GM23248 (cell line): ENCODE measurements around the gene FAM222B.

Source experiments
- EZH2 ChIP-seq: fragments of 200-600 bp; sonication (generic); IDR thresholded peaks from 2 replicates; pipeline ENCODE4 v1.6.1; 2018; ENCODE audit warnings: antibody characterized with exemption, mild to moderate bottlenecking; ENCODE audit not compliant: insufficient read depth, poor library complexity, severe bottlenecking
- EZH2phosphoT487 ChIP-seq: fragments of 200-600 bp; sonication (generic); IDR thresholded peaks from 2 replicates; pipeline ENCODE4 v1.6.1; 2018; ENCODE audit warnings: antibody characterized with exemption, moderate library complexity, mild to moderate bottlenecking, low read depth; ENCODE audit not compliant: insufficient read depth

- no peak for TF ChIP-seq EZH2
- TF ChIP-seq EZH2phosphoT487: no peak
Observed at GRCh38 chr17:28706471-28707338, 135.9 kb downstream of the FAM222B start.
